Nucleus accumbens (tissue), 56 donors: ENCODE measurements around the gene GSTCD.
"Not testable (repeated sequence)": the region's sequence is repeated elsewhere in the genome, so short reads cannot be mapped to it uniquely, and the experiment has no call there.

Experiments used
- DNase-seq, 56 donors: peaks; one replicate each; lab custom pipeline; 2025; lab: John Stamatoyannopoulos, UW

GSTCD gene

DNA sequence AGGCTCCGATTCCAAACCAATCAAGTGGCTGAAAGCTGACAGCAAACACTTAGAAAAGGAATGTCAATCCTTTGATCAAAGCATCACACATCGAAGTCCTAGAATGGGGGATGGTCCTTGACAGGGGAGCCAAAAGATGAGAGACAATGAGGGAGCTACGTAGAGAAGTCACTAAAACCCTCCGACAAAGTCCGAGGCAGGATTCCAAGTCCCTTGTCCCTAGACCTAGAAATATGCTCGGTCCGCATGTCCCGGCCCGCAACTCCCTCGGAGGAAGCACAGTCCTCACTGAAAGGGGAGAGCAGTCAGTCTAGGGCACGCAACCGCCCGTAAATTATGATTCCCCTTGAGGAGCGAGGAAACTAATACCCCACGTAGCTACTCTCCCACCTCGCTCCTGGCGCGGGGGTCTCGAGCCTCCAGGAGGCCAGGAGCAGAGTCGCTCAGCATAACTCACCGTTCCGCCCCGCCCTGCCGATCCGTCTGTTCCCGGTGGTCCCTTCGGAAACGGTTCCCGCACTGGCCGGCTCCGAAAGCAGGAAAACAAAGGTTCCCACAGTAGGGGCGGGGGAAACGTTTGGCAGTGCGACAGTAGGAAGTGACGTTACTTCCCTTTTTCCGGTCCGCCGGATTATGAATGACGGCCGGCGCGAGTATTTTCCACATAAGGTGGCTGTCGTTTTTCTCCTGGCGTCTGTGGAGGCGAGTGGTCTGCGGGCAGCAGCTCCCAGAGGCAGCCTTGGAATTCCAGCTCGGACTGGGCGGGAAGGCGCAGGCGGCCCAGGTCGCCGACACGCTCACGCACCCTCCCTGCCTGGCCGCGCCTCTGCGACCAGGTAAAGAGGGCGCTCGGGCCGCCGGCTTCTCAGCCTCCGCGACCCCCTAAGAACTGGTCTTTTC lies at the start of gene GSTCD, which contains the start of gene INTS12:
Gene GSTCD (plus strand): TSS at position 604 of the 900 bp plus-strand sequence. CDS start 8,830 bp downstream, outside the sequence.
Gene INTS12 (minus strand): TSS at position 509 of the 900 bp plus-strand sequence. CDS start 8,684 bp downstream, outside the sequence.
- DNase-seq = peak; percentile 46 to 96 (median 86)

DNA sequence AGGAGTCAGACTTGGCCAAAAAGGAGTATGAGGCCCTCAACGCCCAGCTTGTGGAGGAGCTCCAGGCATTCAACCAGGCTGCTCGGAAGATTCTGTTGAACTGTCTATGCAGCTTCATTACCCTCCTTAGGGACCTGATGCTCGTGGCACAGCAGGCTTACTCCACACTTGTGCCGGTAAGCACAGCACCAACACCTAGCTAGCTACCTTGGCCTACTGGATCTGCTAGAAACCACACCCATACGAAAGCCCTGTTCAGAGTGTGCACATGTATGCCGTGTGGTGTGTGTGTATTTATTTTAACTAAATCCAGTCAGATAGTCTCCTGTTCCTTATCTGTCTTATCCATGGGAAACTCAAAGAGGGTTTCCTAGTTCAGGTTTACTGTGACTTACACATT lies 49.4 kb upstream of the GSTCD start:
- no peak for DNase-seq

DNA sequence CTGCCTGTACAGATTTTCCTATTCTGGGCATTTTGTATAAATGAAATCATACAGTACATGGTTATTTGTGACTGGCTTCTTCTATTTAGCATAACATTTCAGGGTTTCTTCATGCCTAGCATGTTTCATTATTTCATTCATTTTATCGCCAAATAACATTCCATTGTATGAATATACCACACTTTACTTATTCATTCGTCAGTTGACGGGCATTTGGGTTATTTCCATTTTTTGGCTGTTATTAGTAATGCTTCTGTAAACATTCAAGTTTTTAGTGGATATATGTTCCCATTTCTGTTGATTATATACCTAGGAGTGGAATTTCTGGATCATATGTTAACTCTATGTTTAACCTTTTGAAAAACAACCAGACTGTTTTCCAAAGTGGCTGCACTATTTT lies 47.6 kb upstream of the GSTCD start:
- no peak for DNase-seq

DNA sequence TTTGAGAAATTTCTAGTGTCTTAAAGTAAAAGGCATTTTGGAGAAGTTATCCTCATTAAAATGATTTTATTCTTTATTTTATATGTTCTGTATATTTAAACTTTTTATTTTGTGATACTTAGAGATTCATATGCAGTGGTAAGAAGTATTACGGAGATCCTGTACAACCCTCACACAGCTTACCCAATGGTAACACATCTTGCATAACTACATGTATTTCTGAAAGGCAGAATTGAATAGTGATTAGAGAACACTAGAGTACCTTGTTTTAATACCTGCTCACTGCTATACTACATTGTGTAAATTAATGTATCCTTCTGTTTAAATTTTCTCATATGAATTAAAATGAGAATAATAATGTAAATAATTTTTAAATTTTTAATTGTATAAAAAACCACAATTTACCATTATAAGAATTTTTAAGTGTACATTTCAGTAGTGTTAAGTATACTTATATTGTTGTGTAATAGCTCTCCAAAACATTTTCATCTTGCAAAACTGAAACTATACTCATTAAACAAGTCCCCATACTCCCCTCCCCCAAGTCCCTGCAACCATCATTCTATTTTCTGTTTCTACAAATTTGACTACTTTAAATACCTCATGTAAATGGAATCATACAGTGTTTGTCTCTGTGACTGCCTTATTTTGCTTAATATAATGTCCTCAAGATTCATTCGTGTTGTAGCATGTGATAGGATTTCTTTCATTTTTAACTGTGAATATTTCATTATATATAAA lies 45.5 kb upstream of the GSTCD start:
- no peak for DNase-seq

DNA sequence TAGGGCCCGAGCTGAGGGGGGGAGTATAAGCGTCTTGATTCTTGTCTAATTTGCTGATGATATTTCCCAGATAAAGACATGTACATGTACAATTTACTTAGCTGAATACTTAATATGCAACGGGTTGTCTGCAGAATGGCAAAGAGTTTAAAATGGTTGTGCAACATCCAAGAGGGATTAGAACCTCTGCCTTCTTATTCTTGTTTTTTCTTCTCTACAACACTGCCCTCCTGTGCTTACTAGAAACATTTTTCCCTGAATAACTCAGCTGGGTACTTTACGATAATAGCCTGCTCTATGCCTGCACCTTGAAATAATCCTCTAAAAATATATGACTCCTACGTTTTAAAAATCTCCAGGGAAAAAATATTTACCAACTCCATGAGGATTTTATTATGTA lies 41.9 kb upstream of the GSTCD start:
- DNase-seq = no peak

DNA sequence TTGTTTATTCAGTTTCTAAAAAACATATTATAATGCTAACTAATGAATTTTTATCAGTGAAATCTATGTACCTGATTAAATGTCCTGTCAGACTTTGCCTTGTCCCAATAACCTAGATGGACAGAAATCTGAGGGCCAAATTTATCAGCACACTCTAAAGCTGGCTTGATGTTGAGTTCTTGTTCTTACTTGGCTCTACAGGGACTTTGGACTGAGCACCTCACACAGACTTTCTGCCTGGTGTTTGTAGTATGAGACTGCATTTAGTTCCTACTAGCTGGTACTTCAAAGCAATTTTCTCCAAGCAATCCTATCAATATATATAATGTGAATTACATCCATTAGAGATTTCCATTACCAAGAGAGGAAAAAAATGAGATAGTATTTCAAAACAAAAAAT lies 37.9 kb upstream of the GSTCD start:
- no peak for DNase-seq

GRCh38 chr4:105671301-105671700 lies 37.3 kb upstream of the GSTCD start:
- no peak for DNase-seq

DNA sequence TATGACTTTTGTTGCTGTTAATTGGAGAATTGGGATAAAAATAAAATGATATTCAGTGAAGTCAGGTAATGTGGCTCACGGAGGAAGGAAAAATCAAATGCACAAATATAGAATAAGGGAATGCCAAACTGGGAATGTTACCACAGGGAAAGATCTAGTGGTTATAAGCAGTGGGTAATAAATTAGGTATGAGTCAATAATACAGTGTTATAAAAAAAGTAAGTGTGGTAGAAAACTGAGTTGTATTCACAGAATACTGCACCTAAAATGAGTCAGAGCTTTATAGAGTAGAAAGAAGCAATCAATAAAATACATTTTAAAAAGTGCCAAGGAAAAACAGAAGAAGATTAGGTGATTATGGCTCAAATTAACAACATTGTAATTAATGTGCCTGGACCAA lies 34.6 kb upstream of the GSTCD start:
- DNase-seq = no peak

DNA sequence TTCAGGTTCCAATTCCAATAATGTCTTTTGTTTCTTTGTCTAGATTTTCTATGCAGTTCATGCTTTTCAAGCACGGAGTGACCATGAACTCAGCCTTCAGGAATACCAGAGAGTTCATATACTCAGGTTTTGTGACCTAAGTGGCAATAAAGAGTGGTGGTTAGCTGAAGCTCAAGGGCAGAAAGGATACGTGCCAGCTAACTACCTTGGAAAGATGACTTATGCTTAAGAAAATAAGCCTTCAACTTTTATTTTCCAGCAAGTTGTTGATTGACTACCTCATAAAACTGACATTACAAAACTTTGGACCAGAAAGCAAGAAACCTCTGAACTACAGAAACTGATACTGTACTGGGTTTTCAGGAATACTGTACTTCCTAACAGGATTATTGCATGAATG lies 30.9 kb upstream of the GSTCD start:
- DNase-seq = no peak

DNA sequence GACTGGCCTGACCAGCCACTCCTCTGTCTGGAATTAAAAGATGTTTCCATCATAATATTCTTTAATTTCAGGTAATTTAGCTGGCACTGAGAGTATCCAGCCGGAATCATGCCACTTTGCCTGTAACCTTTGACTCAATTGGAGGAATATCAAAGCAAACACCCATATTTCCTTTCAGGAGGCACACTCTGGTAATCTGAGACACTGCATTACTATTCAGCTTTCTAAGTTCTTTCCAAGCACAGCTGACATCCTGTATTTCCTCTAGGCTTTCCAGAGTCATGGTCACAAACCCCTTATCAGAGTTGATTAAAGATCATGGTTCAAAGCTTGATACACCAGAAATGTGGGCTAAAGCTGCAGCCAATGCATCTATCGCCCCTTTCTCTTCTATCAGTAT lies 29.4 kb upstream of the GSTCD start:
- DNase-seq = no peak

GRCh38 chr4:105683038-105683437 lies 25.5 kb upstream of the GSTCD start:
- DNase-seq = no peak

GRCh38 chr4:105686571-105686970 lies 22.0 kb upstream of the GSTCD start:
- DNase-seq = no peak

DNA sequence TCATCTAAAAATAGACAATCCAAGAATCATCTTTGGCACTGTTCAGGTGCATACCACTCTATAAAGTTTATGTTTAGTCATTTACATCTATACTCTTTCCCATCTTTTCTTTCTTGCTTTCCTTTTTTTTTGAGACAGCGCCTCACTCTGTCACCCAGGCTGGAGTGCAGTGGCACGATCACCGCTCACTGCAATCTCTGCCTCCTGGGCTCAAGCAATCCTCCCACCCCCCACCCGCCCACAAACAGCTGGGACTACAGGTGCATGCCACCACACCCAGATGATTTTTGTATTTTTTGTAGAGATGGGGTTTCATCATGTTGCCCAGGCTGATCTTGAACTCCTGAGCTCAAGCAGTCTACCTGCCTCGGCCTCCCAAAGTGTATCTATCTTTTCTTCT lies 13.8 kb upstream of the GSTCD start:
- not testable (repeated sequence) for DNase-seq

- not testable (repeated sequence) for DNase-seq
Measured at GRCh38 chr4:105695832-105696231, 12.8 kb upstream of the GSTCD start.

DNA sequence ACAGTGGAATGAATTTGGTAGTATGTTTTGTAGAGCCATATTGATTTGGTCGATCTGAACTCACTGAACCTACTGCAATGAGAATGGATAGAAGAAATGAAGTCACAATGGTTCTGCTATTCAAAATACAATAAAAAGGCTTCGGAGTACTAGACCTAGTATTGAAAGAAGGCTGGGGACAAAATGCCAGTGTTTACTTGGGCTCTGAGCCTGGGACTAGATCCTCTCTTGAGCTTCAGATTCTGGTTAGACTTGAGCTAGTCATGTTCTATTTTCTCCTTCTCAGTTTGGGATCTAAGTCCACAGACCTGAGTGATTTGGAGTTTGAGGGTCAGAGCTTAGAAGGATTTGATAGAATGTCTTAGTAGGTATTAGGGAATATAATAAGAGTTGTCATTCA lies 10.0 kb upstream of the GSTCD start:
- DNase-seq = no peak

- DNase-seq = no peak
Measured at GRCh38 chr4:105707782-105708180, 803 bp upstream of the GSTCD start.

DNA sequence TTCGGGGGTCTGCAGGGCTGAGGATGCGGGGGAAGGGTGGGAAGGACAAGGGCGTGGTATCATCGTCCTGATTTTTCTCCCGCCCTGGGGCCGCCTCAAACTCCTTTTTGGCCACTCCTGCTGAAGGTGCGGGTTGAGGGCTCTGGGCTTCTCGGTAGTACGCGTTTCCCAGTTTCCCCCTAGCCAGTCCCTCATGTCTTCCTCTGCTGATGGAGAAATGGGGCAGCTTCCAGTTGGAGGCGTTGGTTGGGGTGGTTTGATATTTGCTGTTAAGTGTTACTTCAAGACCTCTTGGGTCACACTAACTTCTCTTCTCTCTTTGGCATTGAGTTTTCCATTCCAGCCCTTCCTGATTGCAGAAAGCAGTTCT lies 482 bp downstream of the GSTCD start:
- DNase-seq = peak in 8 of 56 donors; percentile 16 to 49 (median 41)

GRCh38 chr4:105710012-105710600 lies 1.5 kb downstream of the GSTCD start:
- DNase-seq = no peak

DNA sequence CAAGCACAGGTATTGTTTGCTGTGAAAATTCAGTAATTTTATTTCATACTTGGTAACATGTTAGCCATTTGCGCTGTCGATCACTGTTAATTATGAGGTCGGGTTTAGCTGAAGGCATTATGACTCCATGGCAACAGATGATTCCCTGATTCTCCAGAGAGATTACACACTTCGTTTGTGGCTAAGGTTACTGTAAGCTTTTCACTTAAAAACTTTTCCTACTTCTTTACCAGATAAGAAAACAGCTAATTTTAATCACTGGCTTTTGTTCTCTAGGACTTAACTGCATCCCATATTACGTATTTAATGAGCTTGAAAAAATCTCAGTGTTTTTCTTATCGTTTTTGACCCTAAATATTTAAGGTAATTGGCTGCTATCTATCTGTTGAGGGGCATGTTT lies 2.1 kb downstream of the GSTCD start:
- DNase-seq = no peak

DNA sequence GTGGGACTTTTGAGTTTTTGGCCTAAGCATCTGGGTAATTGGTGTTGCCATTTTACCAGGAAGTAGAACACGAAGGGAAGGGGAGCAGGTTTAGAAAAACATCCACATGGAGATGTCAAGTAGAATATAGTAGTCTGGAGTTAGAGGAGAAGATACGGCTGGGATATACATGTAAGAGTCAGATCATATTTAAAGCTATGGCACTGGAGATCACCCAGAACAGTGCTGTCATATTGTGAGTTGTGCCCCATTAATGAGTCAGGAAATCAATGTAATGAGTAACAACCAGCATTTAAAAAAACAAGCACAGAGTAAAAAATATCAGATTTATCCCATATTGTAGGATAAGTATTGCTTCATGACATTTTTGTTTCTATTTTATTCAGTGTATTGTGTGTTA lies 4.2 kb downstream of the GSTCD start:
- DNase-seq = no peak

DNA sequence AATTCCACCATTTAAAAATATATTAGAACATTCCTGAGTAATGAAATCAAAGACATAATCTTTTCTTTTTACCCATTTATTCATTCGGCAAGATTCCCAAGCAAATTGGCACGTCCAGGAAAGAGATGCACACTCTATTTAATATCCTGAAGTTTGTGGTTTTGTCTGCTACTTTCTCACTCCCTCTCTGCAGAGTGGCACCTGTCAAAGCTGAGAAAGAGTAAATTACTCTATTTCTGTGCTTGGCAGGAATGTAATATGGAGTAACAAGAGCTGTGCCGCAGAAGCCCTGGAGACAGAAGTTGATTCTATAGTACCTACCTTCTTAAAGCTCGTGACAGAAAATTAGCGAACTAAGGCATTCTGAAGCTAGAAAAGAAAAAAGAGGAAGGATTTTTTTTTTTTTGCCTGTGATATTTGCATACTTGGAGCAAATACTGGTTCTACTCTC lies 5.5 kb downstream of the GSTCD start:
- DNase-seq = no peak
